NCI-H2029 treated with DMSO at 0.1 percent for 48 hours (cell line): ENCODE data around the gene SUV39H1.
"Not testable (repeated sequence)": the region's sequence is repeated elsewhere in the genome, so short reads cannot be mapped to it uniquely, and the experiment has no call there.

Experiments
- DNase-seq: peaks from one replicate; lab custom pipeline; 2025; lab: John Stamatoyannopoulos, UW

The SUV39H1 gene

DNA sequence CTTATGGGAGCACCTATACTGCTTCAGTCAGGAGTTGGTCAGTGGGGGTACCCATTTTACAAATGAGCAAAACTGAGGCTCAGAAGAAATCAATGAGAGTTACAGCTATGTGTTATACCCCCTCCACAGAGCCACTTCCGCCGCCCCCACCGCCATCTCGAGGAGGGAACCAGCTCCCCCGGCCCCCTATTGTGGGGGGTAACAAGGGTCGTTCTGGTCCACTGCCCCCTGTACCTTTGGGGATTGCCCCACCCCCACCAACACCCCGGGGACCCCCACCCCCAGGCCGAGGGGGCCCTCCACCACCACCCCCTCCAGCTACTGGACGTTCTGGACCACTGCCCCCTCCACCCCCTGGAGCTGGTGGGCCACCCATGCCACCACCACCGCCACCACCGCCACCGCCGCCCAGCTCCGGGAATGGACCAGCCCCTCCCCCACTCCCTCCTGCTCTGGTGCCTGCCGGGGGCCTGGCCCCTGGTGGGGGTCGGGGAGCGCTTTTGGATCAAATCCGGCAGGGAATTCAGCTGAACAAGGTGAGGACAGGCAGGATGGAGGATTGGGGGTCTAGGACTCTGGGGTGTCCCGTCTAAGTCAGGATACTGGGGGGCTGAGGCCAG lies 7.9 kb upstream of the SUV39H1 start:
- DNase-seq: no peak

DNA sequence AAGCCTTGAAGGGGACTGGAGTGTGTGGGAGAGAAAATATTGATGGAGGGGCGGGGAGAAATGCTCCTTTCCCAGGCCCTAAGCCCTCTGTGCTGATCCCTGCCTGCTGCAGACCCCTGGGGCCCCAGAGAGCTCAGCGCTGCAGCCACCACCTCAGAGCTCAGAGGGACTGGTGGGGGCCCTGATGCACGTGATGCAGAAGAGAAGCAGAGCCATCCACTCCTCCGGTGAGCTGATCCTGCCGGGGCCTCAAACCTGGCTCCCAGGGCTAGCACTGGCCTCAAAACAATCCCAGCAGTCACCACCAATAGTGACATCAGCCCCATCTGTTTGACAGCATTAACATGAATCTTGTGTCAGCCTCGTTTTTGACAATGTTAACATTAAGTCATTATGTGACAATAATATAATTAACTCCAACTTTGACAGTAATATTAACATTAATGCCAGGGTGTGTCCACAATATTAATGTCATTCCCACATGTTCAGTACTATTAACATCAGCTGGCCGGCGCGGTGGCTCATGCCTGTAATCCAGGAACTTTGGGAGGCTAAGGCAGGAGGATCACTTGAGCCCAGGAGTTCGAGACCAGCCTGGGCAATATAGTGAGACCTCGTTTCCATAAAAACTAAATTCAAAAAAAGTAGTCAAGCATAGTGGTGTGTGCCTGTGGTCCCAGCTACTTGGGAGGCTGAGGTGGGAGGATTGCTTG lies 7.2 kb upstream of the SUV39H1 start:
- no peak for DNase-seq

DNA sequence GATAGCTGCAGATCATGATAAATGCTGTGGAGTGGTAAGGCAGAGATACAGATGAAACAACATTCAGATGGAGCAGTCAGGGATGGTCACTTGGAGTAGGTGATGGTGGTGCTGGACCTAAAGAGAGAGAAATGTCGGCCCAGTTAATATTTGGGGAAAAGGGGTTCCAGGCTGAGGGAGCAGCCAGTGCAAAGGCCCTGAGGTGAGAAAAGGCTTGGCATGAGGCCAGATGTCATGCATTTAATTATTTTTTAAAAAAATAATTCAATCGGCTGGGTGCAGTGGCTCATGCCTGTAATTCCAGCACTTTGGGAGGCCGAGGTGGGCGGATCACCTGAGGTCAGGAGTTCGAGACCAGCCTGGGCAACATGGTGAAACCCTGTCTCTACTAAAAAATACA lies 4.8 kb upstream of the SUV39H1 start:
- DNase-seq: not testable (repeated sequence)

DNA sequence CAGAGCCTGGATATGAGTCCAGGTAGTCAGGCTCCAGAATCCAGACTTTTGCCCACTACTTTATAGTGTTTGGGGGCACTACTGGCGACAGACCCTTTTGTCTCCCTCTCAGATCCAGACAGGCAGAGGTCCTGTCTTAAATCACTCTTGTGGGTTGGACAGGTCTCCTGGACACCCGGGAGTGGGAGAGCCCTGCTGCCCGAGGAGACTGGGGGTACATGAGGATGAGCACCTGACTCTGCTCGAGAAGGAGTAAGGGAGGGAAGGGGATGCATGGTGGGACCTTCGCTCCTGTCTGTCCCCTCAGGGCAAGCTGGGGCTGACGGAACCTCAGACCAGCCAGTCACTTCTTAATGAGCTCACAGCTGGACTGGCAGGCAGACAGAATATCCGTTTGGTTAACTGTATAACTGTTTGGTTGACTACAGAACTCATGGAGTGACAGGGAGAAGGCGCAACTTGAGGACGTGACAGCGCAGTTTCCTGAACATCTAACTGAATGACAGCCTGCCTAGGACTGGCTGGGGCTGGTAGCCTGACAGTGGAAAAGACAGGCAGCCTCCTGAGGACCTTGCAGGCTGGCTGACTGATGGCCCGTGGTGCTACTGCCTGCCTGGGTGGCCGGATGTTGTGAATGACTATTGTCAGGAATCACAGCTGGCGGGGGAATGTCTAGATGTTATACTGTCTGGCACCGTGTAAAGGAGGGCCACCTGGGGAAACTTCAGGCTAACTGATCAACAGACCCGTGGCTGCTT lies 1.6 kb upstream of the SUV39H1 start:
- no peak for DNase-seq

DNA sequence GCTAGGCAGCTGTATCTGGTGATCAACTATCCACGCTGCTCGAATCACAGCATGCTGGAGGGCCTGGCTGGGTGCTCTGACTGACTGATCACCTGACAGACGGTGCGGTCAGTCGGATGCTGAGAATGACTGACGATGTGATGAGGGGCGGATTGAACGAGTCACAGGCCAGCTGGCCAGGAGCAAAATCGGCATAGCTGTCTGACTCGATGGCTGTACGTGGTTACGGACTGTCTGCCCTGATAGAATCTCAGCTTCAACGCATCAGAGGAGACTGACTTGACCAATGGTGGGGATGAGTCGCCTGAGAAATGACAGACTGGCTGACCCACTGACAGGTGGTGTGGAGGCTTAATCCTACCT lies 1.0 kb upstream of the SUV39H1 start:
- DNase-seq: no peak

DNA sequence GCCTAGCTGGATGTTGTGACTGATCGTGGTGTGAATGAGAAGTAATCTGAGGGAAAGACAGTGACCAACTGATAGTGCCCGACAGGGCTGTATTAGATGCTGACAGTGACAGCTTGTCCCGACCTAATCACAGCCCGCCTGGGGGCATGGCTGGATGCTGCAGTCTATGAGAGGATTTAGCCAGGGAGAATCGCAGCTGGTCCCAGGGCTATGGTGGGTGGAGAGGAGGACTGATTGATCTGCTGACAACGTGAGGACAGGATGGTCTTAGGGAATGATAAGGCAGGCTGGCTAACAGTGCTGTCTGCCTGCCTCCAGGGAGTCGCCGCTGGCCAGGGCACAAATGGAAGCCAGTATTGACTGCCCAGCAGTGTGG lies 621 bp upstream of the SUV39H1 start:
- no peak for DNase-seq

DNA sequence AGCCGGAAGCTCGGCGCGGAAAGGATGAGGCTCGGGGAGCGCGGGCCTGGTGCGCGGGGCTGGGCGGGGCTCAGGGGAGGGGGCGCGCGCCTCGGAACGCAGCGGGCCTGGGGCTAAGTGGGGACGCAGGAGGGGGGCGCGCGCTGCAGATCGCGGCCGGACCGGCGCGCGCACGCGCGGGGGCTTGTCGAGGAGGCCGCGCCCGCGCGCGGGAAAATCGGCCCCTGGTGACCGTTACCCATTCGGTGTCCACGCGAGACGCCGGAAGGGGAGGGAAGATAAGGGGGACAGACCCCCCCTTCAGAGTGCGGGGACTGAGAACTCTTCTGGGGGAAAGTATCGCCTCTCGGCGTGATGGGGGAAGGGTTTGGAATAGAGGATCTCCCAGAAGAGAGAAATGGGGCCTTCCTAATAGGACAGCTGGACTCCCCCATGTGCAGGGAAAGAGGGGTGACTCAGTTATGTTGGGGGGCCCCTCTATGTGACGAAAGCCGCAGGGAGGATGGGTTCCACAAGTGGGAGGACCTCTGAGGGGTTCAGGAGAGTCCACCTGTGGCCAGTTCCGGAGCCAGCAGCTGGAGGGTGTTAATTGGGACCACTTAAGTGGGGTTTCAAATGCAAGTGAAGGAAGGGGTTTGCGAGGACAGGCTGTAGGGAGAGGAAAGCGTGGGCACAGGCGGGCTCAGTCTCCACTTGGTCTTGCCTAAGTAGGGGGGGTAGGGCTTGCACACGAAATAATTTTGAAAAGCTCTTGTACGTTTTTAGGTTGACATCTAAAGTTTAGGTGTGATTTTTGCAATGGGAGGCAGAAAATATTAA lies 584 bp downstream of the SUV39H1 start:
- DNase-seq: peak; percentile 6

DNA sequence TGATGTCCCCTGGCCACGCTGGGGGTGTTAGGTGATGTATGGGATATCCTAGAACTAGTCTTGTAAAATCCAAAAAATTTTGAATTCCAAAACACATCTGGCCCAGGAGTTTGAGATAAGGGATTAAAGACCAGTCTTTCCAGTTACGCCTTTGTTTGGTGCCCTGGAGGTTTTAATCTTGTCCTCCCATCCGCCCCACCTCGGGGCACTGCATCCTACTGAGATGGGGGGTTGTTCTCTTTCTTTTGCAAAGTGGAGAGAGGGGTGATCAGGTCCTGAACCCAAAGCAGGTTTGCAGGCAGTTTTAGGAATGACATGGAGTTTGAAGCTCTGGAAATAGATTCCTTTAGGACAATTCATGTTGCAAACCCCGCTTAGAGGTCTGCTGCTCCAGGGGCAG lies 1.8 kb downstream of the SUV39H1 start:
- DNase-seq: no peak

DNA sequence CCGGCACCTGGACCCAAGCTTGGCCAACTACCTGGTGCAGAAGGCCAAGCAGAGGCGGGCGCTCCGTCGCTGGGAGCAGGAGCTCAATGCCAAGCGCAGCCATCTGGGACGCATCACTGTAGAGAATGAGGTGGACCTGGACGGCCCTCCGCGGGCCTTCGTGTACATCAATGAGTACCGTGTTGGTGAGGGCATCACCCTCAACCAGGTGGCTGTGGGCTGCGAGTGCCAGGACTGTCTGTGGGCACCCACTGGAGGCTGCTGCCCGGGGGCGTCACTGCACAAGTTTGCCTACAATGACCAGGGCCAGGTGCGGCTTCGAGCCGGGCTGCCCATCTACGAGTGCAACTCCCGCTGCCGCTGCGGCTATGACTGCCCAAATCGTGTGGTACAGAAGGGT lies 3.7 kb downstream of the SUV39H1 start:
- DNase-seq: no peak

DNA sequence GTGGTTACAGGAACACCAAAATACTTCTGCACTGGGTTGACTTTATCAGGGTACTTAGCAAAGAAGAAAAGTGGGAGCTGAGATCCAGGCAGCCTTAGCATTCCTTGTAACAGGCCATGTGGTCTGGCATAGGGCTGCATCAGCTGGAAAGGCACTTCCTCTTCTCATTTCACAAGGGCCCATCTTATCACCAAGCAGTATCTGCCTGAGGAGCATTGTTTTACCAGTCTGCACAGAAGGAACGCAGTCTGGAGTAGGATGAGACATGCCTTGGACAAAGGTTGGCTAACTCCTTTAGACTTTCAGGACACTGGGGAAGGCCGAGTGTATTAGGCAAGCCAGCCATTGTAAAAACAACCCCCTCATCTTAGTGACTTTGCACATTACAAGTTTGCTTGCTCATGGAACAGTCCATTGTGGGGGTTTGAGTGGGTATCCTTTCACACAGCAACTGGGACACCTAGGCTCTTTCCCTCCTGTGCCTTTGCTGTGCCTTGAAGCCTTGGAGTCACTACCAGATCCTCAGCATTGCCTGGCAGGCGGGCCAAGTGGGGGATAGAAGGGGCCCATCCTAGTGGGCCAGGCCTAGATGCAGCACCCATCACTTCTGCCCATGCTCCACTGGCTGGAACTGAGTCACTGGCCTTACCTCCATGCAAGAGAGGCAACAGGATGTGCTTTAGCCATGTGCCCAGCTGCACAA lies 4.6 kb downstream of the SUV39H1 start:
- no peak for DNase-seq

DNA sequence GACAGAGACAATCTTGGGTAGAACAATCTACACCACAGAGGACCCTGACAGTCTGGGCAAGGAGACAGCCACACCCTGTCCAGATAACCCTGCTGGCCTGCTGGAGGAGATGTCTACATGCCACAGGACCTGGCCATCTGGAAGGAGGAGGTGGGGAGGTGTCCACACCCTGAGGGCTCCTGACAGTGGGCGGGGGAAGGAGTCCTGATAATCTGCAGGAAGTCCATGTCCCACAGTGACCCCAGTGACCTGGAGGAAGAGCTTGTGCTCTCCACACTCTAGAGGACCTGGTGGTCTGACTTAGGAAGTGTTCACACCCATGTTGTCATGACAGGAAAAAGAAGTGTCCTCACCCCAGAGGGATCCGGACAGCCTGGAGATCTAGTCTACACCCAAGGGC lies 5.5 kb downstream of the SUV39H1 start:
- no peak for DNase-seq

DNA sequence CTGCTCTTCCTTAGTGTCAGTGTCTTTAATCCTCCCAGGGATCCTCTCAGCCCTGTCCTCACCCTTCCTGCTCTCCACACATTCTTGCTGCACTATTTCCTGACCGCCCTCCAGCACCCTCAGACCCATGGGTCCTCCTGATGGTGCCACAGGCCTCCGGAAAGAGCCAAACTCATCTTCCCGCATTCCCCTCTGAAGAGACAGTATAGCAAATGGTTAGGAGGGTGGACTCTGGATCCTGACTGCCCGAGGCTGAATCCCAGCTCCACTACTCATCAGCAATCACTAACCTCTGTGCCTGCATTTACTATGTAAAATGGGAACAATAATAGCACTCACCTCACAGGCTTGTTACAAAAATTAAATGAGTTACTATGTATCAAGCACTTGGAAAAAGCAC lies 6.2 kb downstream of the SUV39H1 start:
- DNase-seq: no peak

DNA sequence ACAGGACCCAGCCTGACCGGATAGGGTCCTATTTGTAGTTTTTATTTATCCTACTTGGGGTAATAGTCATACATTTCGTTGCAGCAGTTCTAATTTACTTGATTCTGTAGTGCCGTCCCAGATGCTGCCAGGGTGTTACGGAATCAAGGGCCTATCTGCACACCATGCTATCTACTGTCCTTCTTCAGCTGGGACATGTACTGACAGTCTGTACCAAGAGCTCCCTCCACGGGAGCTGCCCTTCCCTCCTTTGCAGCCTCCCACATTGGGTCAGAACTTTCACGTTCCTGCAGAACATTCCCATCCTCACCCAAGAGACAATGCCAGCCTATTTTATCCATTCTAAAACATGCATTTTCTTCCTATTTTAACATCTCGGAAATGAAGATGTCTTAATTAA lies 6.7 kb downstream of the SUV39H1 start:
- DNase-seq: no peak

DNA sequence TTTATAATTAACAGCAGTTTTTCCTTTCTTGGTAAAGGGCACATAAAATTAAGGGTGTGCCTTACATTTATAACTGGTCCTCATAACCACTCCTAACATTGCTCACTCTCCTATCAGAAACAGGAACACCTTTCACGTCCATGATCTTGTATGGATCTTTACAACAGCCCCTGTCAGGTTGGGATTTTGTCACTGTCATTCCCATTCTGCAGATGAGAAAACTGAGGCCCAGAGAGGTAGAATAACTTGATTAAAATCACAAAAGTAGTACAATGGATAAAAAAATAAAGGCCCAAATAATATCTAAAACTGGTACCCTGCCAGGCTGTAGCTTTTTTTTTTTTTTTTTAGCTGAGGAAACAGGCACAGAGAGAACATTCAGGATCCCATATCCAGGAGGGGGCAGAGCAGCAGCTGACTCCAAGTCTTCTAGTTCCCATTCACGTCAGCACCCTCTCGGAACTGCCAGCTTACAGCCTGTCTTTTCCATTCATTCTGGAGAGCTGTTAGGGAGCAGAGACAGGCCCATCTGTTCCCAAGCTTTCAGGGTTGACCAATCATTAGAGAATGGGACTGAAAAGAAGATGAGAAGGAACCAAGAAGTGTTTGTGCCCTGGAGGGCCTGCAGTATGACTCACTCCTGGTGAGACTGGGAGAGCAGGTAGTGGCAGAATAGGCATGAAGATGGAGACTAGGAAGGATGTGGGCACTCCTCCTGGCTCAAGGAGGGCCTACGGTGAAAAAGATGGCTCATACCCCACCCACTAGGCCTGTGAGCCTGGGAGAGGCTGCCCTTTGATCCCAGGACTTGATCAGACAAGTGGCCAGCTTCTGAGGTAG lies 7.3 kb downstream of the SUV39H1 start:
- DNase-seq: no peak

DNA sequence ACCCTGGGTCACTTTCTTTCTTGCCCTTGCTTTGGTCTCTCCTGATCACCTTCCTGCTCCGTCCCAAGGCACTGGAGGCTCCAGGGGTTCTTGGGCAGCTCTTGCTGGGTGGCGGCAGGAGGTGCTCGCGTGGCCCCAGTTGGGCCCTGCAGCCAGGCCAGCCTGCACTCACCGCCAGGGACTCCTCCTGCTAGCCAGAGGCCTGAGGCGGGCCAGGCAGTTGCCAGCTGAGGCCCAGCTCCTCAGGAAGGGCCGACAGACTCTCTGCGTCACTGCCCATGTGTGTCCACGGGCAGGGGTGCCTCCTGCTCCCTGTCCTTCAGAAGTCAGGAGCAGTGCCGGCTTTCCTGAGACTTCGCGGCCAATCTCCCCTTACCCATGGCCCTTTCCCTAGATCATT lies 9.3 kb downstream of the SUV39H1 start:
- no peak for DNase-seq

DNA sequence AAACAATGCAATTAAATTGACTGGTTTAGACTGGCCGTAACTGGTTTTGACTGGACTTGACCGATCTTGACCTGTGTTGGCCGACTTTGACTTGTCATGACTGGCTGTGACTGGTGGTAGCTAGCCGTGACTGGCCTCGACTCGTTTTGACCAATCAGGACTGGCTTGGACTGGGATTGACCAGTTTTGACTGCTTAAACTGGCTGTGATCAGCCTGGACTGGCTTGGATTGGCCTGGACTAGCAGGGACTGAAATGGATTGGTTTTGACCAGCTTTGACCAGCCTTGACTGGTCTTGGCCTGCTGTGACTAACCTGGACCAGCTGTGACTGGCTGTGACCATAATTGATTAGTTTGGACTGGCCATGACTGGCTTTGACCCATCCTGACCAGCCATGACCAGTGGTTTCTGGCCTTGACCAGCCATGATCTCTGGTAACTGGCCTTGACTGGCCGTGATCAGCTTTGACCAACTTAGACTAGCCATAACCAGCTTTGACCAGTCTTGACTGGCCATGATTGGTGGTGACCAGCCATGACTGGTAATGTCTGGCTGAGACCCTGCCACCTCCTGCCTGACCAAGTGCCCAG lies 13.1 kb downstream of the SUV39H1 start:
- no peak for DNase-seq

DNA sequence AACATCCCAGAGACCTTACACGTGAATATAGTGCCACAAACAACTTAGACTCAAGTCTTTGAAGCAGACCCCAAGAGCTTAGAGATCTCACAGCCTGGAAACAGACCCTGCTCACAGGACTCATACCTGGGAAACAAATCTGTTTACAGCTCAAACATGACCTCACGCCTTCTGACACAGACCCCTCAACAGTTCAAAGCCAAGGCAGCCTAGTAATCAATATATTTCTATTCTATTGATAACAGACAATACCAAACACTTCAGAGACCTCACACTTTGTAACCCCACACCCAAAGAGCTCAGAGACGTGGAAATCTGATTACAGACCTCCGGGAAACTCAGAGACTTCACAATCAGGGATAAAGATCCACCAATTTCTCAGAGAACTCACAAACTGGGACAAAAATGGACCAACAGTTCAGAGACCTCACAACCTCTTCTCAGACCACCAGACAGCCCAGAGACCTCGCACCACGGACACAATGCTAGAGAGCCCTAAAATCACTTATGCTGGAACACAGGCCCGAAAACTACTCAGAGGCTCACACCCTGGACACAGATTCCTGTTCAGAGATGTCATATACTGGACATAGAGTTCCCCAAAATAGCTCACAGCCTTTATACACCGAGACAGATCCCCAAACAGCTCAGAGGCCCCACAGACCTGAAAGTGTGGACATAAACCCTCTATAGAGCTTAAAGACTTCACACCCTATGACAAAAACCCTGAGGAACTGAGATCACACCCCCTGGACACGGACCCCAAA lies 14.8 kb downstream of the SUV39H1 start:
- no peak for DNase-seq

DNA sequence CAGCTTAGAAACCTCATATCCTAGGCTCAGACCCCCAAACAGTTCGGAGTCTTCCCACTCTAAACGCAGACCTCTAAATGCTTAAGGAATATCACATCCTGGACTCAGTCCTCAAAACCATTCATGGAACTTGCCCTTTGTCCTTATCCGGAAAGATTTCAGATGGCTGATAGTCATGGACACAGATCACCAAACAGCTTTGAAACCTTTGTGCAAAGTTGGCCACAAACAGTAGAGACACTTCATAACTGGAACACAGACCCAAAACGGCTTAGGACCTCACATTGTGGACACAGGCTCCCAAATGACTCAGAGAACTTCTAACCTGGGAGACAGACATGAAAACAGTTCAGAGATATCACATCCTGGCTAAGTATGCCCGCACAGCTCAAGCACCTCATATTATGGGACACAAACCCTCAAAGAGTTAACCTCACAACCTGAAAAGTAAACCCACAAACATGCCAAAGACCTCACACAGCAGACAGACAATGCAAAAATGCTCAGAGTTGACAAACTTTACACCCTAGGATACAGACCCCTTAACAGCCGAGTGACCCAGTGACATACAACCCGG lies 15.5 kb downstream of the SUV39H1 start:
- DNase-seq: no peak

DNA sequence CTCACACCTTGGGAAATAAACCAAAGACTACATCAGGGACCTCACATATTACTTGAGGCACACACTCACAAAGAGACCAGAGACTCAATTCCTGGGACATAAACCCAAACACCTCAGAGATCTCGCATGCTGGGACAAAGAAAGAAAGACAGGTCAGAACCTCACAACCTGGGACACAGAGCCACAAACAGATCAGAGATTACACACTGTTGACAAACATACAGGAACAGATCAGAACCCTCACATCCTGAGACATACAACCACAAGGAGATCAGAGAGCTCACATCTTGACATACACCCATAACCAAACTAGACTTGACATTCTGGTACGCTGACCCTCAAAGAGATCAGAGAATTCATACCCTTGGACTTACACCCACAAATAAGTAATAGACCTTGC lies 17.3 kb downstream of the SUV39H1 start:
- no peak for DNase-seq

DNA sequence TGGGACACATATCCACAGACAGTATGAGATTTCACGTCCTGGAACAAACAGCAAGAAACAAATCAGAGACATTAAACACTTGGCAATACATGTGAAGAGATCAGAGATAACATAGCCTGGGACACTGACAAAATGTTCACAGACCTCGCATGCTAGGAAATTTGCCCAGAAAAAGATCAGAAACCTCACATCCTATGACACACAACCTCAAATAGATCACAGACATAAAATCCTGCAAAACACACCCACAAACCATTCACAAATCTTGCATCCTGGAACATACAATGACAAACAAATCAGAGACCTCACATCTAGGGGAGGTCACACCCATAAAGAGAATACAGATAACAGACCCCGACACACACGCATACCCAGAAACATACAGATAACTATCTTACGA lies 18.0 kb downstream of the SUV39H1 start:
- DNase-seq: no peak
